Fibroblast of pulmonary artery (primary cell): ENCODE data around the gene NTRK1.

Experiments used
- DNase-seq: peaks from one replicate; pipeline ENCODE4 v3.0.0-alpha.2; 2010; ENCODE audit warnings: low read depth
- H3K4me3 ChIP-seq: replicated peaks from 2 replicates; pipeline ENCODE4 v1.5.1; 2011; ENCODE audit warnings: low read depth, mild to moderate bottlenecking, control low read depth, low read length, moderate library complexity
- TF ChIP-seq, protein P1 (sequence below): IDR thresholded peaks from 2 replicates; pipeline ENCODE4 v1.5.1; 2011; ENCODE audit warnings: mild to moderate bottlenecking, control low read depth, low read length, inconsistent platforms; ENCODE audit errors: missing control alignments

NTRK1 gene

DNA sequence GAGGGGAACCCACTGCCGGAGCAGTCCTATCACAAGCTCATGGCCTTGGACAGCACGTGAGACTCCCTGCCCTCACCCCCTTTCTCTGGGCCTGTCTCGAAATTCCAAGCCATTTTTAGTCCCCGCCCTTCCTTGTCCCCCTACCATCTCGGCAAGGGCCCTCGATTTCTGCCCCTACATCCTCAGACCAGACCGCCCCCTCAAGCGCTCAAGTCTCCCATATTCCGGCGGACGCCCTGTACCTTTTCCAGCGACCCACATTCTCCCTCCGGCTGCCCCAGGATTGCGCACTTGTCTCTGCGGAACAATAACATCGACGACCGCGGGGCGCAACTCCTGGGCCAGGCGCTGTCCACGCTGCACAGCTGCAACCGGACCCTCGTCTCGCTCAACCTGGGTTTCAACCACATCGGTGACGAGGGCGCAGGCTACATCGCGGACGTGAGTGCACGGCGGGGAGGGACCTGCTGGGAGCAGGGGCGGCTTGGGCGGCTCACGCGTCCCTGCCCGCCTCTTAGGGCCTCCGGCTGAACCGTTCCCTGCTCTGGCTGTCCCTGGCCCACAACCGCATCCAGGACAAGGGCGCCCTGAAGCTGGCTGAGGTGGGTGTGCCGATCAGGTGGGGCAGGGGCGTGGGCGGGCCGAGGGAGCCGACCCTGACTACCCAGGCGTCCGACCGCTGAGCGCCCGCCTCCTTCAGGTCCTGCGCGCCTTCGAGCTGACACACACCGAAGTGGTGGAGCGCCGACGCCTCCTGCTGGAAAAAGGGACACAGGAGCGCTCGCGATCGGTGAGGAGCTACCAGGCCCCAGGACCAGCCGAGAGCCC, 66.8 kb downstream of the NTRK1 start:
- DNase-seq, result peak; percentile 74
- TF ChIP-seq, protein P1, sequence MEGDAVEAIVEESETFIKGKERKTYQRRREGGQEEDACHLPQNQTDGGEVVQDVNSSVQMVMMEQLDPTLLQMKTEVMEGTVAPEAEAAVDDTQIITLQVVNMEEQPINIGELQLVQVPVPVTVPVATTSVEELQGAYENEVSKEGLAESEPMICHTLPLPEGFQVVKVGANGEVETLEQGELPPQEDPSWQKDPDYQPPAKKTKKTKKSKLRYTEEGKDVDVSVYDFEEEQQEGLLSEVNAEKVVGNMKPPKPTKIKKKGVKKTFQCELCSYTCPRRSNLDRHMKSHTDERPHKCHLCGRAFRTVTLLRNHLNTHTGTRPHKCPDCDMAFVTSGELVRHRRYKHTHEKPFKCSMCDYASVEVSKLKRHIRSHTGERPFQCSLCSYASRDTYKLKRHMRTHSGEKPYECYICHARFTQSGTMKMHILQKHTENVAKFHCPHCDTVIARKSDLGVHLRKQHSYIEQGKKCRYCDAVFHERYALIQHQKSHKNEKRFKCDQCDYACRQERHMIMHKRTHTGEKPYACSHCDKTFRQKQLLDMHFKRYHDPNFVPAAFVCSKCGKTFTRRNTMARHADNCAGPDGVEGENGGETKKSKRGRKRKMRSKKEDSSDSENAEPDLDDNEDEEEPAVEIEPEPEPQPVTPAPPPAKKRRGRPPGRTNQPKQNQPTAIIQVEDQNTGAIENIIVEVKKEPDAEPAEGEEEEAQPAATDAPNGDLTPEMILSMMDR, result peak; percentile 62
- peak overlapping the region; percentile 42 for H3K4me3 ChIP-seq

DNA sequence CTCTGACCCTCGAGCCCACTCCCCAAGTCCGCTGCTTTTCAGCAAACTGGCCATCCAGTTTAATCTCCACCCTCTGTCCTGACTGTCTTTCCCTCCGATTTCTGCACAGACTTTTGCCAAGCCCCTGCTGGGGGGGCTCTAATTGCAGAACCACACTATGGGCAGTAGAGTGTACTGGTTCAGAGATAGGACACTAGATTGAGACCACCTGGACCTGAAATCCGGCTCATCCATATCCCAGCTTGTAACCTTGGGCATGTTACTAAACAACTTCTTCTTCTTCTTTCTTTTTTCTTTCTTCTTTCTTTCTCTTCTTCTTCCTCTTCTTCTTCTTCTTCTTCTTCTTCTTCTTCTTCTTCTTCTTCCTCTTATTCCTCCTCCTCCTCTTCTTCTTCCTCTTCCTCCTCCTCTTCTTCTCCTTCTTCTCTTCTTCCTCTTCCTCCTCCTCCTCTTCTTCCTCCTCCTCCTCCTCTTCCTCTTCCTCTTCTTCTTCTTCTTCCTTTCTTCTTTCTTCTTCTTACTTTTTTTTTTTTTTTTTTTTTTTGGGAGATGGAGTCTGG, 67.5 kb downstream of the NTRK1 start:
- no peak overlapping the region for H3K4me3 ChIP-seq
- no peak for DNase-seq
- TF ChIP-seq, protein P1, result no peak

DNA sequence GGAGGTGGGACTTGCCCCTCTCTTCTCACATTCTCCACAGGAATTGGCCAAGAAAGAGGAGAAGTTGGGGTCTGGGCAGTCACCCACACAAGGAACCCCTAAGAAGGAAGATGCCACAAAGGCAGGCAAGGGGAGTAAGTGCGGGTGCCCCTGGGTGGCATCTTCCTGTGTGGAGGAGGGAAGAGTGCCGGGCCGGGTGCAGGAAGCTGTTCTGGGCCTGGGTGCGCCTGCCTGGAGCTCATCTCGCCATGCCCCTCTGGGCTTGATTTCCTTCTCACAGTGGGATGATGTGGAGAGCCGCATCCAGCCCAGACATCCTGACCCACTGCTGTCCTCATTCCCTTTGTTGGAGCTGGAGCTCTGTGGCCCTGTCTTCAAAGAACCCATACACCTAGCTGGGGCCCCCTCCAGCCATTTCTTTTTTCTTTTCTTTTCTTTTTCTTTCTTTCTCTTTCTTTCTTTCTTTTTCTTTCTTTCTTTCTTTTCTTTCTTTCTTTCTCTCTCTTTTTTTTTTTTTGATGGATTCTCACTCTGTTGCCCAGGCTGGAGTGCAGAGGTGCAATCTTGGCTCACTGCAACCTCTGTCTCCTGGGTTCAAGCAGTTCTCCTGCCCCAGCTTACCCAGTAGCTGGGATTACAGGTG, 69.1 kb downstream of the NTRK1 start:
- DNase-seq, result no peak
- TF ChIP-seq, protein P1, result no peak
- H3K4me3 ChIP-seq, result no peak overlapping the region

DNA sequence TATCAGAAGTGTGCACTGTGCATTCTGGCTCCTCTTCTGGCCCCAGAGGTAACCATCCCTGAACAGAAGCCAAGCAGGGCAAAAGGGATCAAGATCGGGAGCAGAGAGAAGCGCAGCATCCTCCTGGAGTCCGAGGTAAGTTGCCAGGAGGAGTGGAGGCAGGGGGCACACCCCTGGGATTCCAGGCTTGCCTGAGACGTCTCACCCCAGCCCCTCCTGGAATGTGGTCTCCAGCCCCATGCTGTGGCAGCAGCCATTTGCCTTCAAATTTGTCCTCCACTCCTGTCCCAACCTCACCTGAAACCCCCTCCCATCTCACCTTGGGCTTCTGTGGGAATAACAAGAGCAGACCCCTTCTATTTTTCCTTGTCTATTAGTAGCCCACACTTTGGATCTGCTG, 69.8 kb downstream of the NTRK1 start:
- DNase-seq, result no peak
- TF ChIP-seq, protein P1, result no peak
- no peak overlapping the region for H3K4me3 ChIP-seq
